CD4-positive, alpha-beta T cell treated with Interleukin-4 for 1 hour (primary cell): ENCODE results near the gene TMEM191C.
"Not testable (repeated sequence)": the region's sequence is repeated elsewhere in the genome, so short reads cannot be mapped to it uniquely, and the experiment has no call there.

Source experiments
- DNase-seq, 2 donors: peaks; one replicate each; pipeline ENCODE4 v3.0.0-alpha.2; 2020 to 2022

Gene TMEM191C

GRCh38 chr22:21467337-21468193, at the start of gene TMEM191C:
Gene TMEM191C, plus strand, starts transcription at chr22:21467387. Its CDS starts 73 bp downstream, at chr22:21467460.
- DNase-seq: not testable (repeated sequence)

- peak; percentile 6 to 11 for DNase-seq
These were observed 49.3 kb upstream of the TMEM191C start for GRCh38 chr22:21417853-21418252.

GRCh38 chr22:21418974-21419638, 48.1 kb upstream of the TMEM191C start:
- DNase-seq: not testable (repeated sequence)

GRCh38 chr22:21420180-21420763, 46.9 kb upstream of the TMEM191C start:
- DNase-seq: not testable (repeated sequence)

- not testable (repeated sequence) for DNase-seq
These were observed 43.0 kb upstream of the TMEM191C start for GRCh38 chr22:21424084-21424709.

GRCh38 chr22:21434378-21435233, 32.6 kb upstream of the TMEM191C start:
- not testable (repeated sequence) for DNase-seq

- DNase-seq: not testable (repeated sequence)
These were observed 31.0 kb upstream of the TMEM191C start for GRCh38 chr22:21435998-21436810.

- not testable (repeated sequence) for DNase-seq
These were observed 29.2 kb upstream of the TMEM191C start for GRCh38 chr22:21438013-21438412.

- not testable (repeated sequence) for DNase-seq
These were observed 27.1 kb upstream of the TMEM191C start for GRCh38 chr22:21440018-21440636.

- DNase-seq: not testable (repeated sequence)
These were observed 26.5 kb upstream of the TMEM191C start for GRCh38 chr22:21440676-21441075.

- DNase-seq: not testable (repeated sequence)
These were observed 26.0 kb upstream of the TMEM191C start for GRCh38 chr22:21441170-21441569.

- DNase-seq: not testable (repeated sequence)
These were observed 25.1 kb upstream of the TMEM191C start for GRCh38 chr22:21442123-21442522.

- not testable (repeated sequence) for DNase-seq
These were observed 24.5 kb upstream of the TMEM191C start for GRCh38 chr22:21442646-21443045.

- no peak for DNase-seq
These were observed 24.0 kb upstream of the TMEM191C start for GRCh38 chr22:21443057-21443734.

GRCh38 chr22:21443735-21444421, 23.3 kb upstream of the TMEM191C start:
- no peak for DNase-seq

- no peak for DNase-seq
These were observed 22.3 kb upstream of the TMEM191C start for GRCh38 chr22:21444701-21445436.

GRCh38 chr22:21445437-21446127, 21.6 kb upstream of the TMEM191C start:
- DNase-seq: no peak
